Skeletal muscle tissue (tissue), 4 donors: ENCODE measurements around the gene LRRC74B. TPM values are rescaled to one million over a fixed set of nuclear protein-coding genes. Genes with fewer than 3 reads are reported as not detected.
"Not testable (repeated sequence)": the region's sequence is repeated elsewhere in the genome, so short reads cannot be mapped to it uniquely, and the experiment has no call there.

ENCODE experiments used
- H3K27ac ChIP-seq: one replicate; pipeline ENCODE4 v1.7.0; 2013; ENCODE audit warnings: mild to moderate bottlenecking, low read depth, low read length, inconsistent platforms
- H3K27me3 ChIP-seq, 3 donors: one replicate each; pipeline ENCODE4 v1.7.0; 2013; ENCODE audit warnings: low read length in 3 of 3; ENCODE audit not compliant: control insufficient read depth in 3 of 3, insufficient read depth in 3 of 3
- H3K36me3 ChIP-seq, 3 donors: one replicate each; pipeline ENCODE4 v1.7.0; 2013; ENCODE audit warnings: low read length in 3 of 3; ENCODE audit not compliant: control insufficient read depth in 3 of 3, insufficient read depth in 3 of 3
- H3K4me1 ChIP-seq, 3 donors: one replicate each; pipeline ENCODE4 v1.7.0; 2013; ENCODE audit warnings: low read length in 3 of 3, mild to moderate bottlenecking in 3 of 3; ENCODE audit not compliant: control insufficient read depth in 3 of 3, insufficient read depth in 3 of 3
- H3K4me3 ChIP-seq, 3 donors: one replicate each; pipeline ENCODE4 v1.7.0; 2013; ENCODE audit warnings: low read length in 3 of 3
- H3K9ac ChIP-seq, 3 donors: one replicate each; pipeline ENCODE4 v1.7.0; 2013; ENCODE audit warnings: low read length in 3 of 3, mild to moderate bottlenecking in 3 of 3, moderate library complexity in 2 of 3, low read depth in 1 of 3
- H3K9me3 ChIP-seq, 3 donors: one replicate each; pipeline ENCODE4 v1.7.0; 2013; ENCODE audit warnings: low read length in 3 of 3; ENCODE audit not compliant: control insufficient read depth in 3 of 3
- total RNA-seq: library from RNA; depleted of rRNA; stranded (reverse); fragments of >200 nt; gene quantifications from one replicate; pipeline ENCODE4 v1.2.3, GENCODE V29; 2014
- donor health status: Osteomylitis.

Gene LRRC74B
- total RNA-seq, 1 donor from 2014 or later = not detected

- not testable (repeated sequence) for H3K9me3 ChIP-seq, H3K4me1 ChIP-seq, H3K36me3 ChIP-seq, H3K27ac ChIP-seq, H3K9ac ChIP-seq, H3K4me3 ChIP-seq, H3K27me3 ChIP-seq
These were observed 47.9 kb downstream of the LRRC74B start for GRCh38 chr22:21093555-21094137.

GRCh38 chr22:21094911-21095772 is 49.4 kb downstream of the LRRC74B start:
- H3K9me3 ChIP-seq = no peaks in the 10 kb centered on the region
- no peaks in the 10 kb centered on the region for H3K4me1 ChIP-seq
- H3K4me3 ChIP-seq = no peak overlapping the region
- no peak overlapping the region for H3K9ac ChIP-seq
- no peaks in the 10 kb centered on the region for H3K36me3 ChIP-seq
- no peak overlapping the region for H3K27ac ChIP-seq
- H3K27me3 ChIP-seq = peaks cover 0 to 3% (median 3%) of the 10 kb centered on the region in 3 donors

GRCh38 chr22:21095773-21096107 is 50.0 kb downstream of the LRRC74B start:
- no peaks in the 10 kb centered on the region for H3K4me1 ChIP-seq
- no peak overlapping the region for H3K4me3 ChIP-seq
- H3K9me3 ChIP-seq = no peaks in the 10 kb centered on the region
- no peak overlapping the region for H3K27ac ChIP-seq
- peaks cover 0 to 3% (median 3%) of the 10 kb centered on the region in 3 donors for H3K27me3 ChIP-seq
- no peak overlapping the region for H3K9ac ChIP-seq
- H3K36me3 ChIP-seq = no peaks in the 10 kb centered on the region

- not testable (repeated sequence) for H3K4me1 ChIP-seq, H3K27me3 ChIP-seq, H3K4me3 ChIP-seq, H3K9me3 ChIP-seq, H3K9ac ChIP-seq, H3K27ac ChIP-seq, H3K36me3 ChIP-seq
These were observed 51.1 kb downstream of the LRRC74B start for GRCh38 chr22:21096878-21097277.

- H3K9ac ChIP-seq = no peak overlapping the region
- no peak overlapping the region for H3K27ac ChIP-seq
- H3K4me3 ChIP-seq = no peak overlapping the region
- no peaks in the 10 kb centered on the region for H3K36me3 ChIP-seq
- H3K4me1 ChIP-seq = peaks cover 0 to 4% (median 0%) of the 10 kb centered on the region in 3 donors
- peaks cover 3 to 12% (median 3%) of the 10 kb centered on the region in 3 donors for H3K27me3 ChIP-seq
- no peaks in the 10 kb centered on the region for H3K9me3 ChIP-seq
These were observed 52.4 kb downstream of the LRRC74B start for GRCh38 chr22:21098099-21098671.

- no peaks in the 10 kb centered on the region for H3K36me3 ChIP-seq
- no peak overlapping the region for H3K27ac ChIP-seq
- no peak overlapping the region for H3K4me3 ChIP-seq
- H3K4me1 ChIP-seq = peaks cover 0 to 4% (median 0%) of the 10 kb centered on the region in 3 donors
- H3K9ac ChIP-seq = no peak overlapping the region
- H3K27me3 ChIP-seq = peaks cover 3 to 12% (median 3%) of the 10 kb centered on the region in 3 donors
- H3K9me3 ChIP-seq = no peaks in the 10 kb centered on the region
These were observed 53.8 kb downstream of the LRRC74B start for GRCh38 chr22:21099578-21099977.

GRCh38 chr22:21100149-21101032 is 54.6 kb downstream of the LRRC74B start:
- no peak overlapping the region for H3K27ac ChIP-seq
- no peaks in the 10 kb centered on the region for H3K36me3 ChIP-seq
- H3K4me1 ChIP-seq = peaks cover 0 to 4% (median 0%) of the 10 kb centered on the region in 3 donors
- H3K9ac ChIP-seq = no peak overlapping the region
- no peak overlapping the region for H3K4me3 ChIP-seq
- H3K9me3 ChIP-seq = no peaks in the 10 kb centered on the region
- H3K27me3 ChIP-seq = peaks cover 3 to 12% (median 3%) of the 10 kb centered on the region in 3 donors

GRCh38 chr22:21101877-21102638 is 56.3 kb downstream of the LRRC74B start:
- Histone ChIP-seq H3K9ac (no peak overlapping the region), H3K4me1 (peaks cover 0 to 4% (median 0%) of the 10 kb centered on the region in 3 donors), H3K9me3 (no peaks in the 10 kb centered on the region), H3K4me3 (no peak overlapping the region), H3K36me3 (no peaks in the 10 kb centered on the region), H3K27ac (no peak overlapping the region), H3K27me3 (peaks cover 3 to 12% (median 3%) of the 10 kb centered on the region in 3 donors)

- Histone ChIP-seq H3K27ac (no peak overlapping the region), H3K9me3 (no peaks in the 10 kb centered on the region), H3K27me3 (peaks cover 3 to 12% (median 3%) of the 10 kb centered on the region in 3 donors), H3K4me3 (no peak overlapping the region), H3K9ac (no peak overlapping the region), H3K4me1 (peaks cover 0 to 4% (median 0%) of the 10 kb centered on the region in 3 donors), H3K36me3 (no peaks in the 10 kb centered on the region)
These were observed 57.0 kb downstream of the LRRC74B start for GRCh38 chr22:21102659-21103267.
